ENCODE data around the gene EIF4G3.

DNA sequence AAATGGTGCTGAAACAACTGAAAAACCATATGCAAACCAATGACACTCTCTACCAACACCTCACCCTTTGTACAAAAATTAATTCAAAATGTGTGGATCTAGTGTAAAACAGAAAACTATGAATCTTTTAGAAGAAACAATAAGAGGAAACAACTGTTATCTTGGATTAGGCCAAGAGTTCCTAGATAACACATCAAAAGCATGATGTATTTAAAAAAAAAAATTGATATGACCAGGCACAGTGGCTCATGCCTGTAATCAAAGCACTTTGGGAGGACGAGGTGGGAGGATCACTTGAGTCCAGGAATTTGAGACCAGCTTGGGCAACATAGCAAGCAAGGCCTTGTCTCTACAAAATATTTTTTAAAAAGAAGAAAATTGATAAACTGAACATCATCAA lies 79.0 kb downstream of the EIF4G3 start:
- TF ChIP-seq, protein P1, sequence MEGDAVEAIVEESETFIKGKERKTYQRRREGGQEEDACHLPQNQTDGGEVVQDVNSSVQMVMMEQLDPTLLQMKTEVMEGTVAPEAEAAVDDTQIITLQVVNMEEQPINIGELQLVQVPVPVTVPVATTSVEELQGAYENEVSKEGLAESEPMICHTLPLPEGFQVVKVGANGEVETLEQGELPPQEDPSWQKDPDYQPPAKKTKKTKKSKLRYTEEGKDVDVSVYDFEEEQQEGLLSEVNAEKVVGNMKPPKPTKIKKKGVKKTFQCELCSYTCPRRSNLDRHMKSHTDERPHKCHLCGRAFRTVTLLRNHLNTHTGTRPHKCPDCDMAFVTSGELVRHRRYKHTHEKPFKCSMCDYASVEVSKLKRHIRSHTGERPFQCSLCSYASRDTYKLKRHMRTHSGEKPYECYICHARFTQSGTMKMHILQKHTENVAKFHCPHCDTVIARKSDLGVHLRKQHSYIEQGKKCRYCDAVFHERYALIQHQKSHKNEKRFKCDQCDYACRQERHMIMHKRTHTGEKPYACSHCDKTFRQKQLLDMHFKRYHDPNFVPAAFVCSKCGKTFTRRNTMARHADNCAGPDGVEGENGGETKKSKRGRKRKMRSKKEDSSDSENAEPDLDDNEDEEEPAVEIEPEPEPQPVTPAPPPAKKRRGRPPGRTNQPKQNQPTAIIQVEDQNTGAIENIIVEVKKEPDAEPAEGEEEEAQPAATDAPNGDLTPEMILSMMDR (IDR thresholded peaks at IDR 0.05 in 4 of 5, conservative IDR thresholded peaks at IDR 0.05 in 1 of 5): no peak
- no peak for TF ChIP-seq POLR2A (IDR thresholded peaks at IDR 0.05)

All from gastrocnemius medialis (tissue), 4 donors.